Stimulated activated naive CD8-positive, alpha-beta T cell treated with anti-CD3 and anti-CD28 coated beads, Interleukin-15, Interleukin-2, amounts not matched to agents 100 U/mL and 50 U/mL, for 24 hours (primary cell): ENCODE measurements around the gene SLC39A12.
"Not testable (repeated sequence)": the region's sequence is repeated elsewhere in the genome, so short reads cannot be mapped to it uniquely, and the experiment has no call there.

Experiments
- ATAC-seq: fragments of 150-1000 bp; cut with Tn5 transposase; one replicate; pipeline ENCODE4 v1.10.0; 2021
- DNase-seq: peaks from one replicate; pipeline ENCODE4 v3.0.0; 2021

The SLC39A12 gene

GRCh38 chr10:17951868-17952371 lies at the start of gene SLC39A12:
Gene SLC39A12 (plus strand): TSS chr10:17951918. CDS start chr10:17953277, 1,359 bp downstream.
- DNase-seq (no peak), ATAC-seq (no peak)

GRCh38 chr10:17904564-17904963 lies 47.2 kb upstream of the SLC39A12 start:
- DNase-seq (no peak), ATAC-seq (no peak)

GRCh38 chr10:17905491-17905890 lies 46.2 kb upstream of the SLC39A12 start:
- ATAC-seq = no peak
- no peak for DNase-seq

GRCh38 chr10:17906002-17906401 lies 45.7 kb upstream of the SLC39A12 start:
- no peak for DNase-seq
- ATAC-seq = no peak

GRCh38 chr10:17907641-17908040 lies 44.1 kb upstream of the SLC39A12 start:
- DNase-seq = no peak
- ATAC-seq = no peak

GRCh38 chr10:17910125-17910789 lies 41.5 kb upstream of the SLC39A12 start:
- ATAC-seq = no peak
- DNase-seq = peak; percentile 7

- no peak for DNase-seq
- no peak for ATAC-seq
Measured at GRCh38 chr10:17912754-17913153, 39.0 kb upstream of the SLC39A12 start.

- DNase-seq (no peak), ATAC-seq (no peak)
Measured at GRCh38 chr10:17913604-17914003, 38.1 kb upstream of the SLC39A12 start.

- ATAC-seq (peak; percentile 9), DNase-seq (no peak)
Measured at GRCh38 chr10:17914169-17915045, 37.3 kb upstream of the SLC39A12 start.

- DNase-seq = no peak
- no peak for ATAC-seq
Measured at GRCh38 chr10:17915181-17915580, 36.5 kb upstream of the SLC39A12 start.

- DNase-seq = no peak
- no peak for ATAC-seq
Measured at GRCh38 chr10:17918187-17918903, 33.4 kb upstream of the SLC39A12 start.

GRCh38 chr10:17921378-17921777 lies 30.3 kb upstream of the SLC39A12 start:
- ATAC-seq (no peak), DNase-seq (no peak)

GRCh38 chr10:17923728-17924127 lies 28.0 kb upstream of the SLC39A12 start:
- ATAC-seq (no peak), DNase-seq (no peak)

- ATAC-seq (no peak), DNase-seq (no peak)
Measured at GRCh38 chr10:17943033-17943745, 8.5 kb upstream of the SLC39A12 start.

GRCh38 chr10:17950269-17950668 lies 1.4 kb upstream of the SLC39A12 start:
- not testable (repeated sequence) for ATAC-seq, DNase-seq

GRCh38 chr10:17950726-17951125 lies 992 bp upstream of the SLC39A12 start:
- no peak for ATAC-seq
- DNase-seq = no peak

GRCh38 chr10:17954372-17954771 lies 2.7 kb downstream of the SLC39A12 start:
- not testable (repeated sequence) for ATAC-seq, DNase-seq

- no peak for ATAC-seq
- DNase-seq = no peak
Measured at GRCh38 chr10:17954861-17955260, 3.1 kb downstream of the SLC39A12 start.

- ATAC-seq = no peak
- no peak for DNase-seq
Measured at GRCh38 chr10:17958049-17958448, 6.3 kb downstream of the SLC39A12 start.

- ATAC-seq (no peak), DNase-seq (no peak)
Measured at GRCh38 chr10:17959870-17960269, 8.2 kb downstream of the SLC39A12 start.

- no peak for ATAC-seq
- no peak for DNase-seq
Measured at GRCh38 chr10:17961551-17962422, 10.1 kb downstream of the SLC39A12 start.
